Neural cell (in vitro differentiated cells): ENCODE results near the gene FOXE1. TPM values are rescaled to one million over a fixed set of nuclear protein-coding genes. Genes with fewer than 3 reads are reported as not detected.

Experiments used
- H2AFZ ChIP-seq: fragments of 200-600, 300-800 bp; sonication (generic), shearing (Covaris generic); 2 replicates; pipeline ENCODE4 v1.6.0; 2014; ENCODE audit warnings: low read depth, mild to moderate bottlenecking, antibody characterized with exemption, low read length, moderate library complexity
- H3F3A ChIP-seq: fragments of 200-600 bp; shearing (Covaris generic); 2 replicates; pipeline ENCODE4 v1.6.1; 2016; ENCODE audit warnings: mild to moderate bottlenecking, moderate library complexity, mixed read lengths, antibody characterized with exemption, low read length; ENCODE audit not compliant: insufficient read depth, poor library complexity, severe bottlenecking
- H3K27ac ChIP-seq: fragments of 200-600, 300-800 bp; sonication (generic), shearing (Covaris generic); 2 replicates; pipeline ENCODE4 v1.5.1; 2014; ENCODE audit warnings: mild to moderate bottlenecking, low read length, moderate library complexity
- H3K27me3 ChIP-seq: fragments of 300-800, 200-600 bp; sonication (generic), shearing (Covaris generic); 2 replicates; pipeline ENCODE4 v1.6.0; 2014; ENCODE audit warnings: mild to moderate bottlenecking, low read depth, low read length, moderate library complexity; ENCODE audit not compliant: insufficient read depth
- H3K36me3 ChIP-seq: fragments of 300-800, 200-600 bp; sonication (generic), shearing (Covaris generic); 2 replicates; pipeline ENCODE4 v1.5.1; 2014; ENCODE audit warnings: mild to moderate bottlenecking, antibody characterized with exemption, low read length, moderate library complexity; ENCODE audit not compliant: insufficient read depth
- H3K4me2 ChIP-seq: fragments of 300-800, 200-600 bp; sonication (generic), shearing (Covaris generic); 2 replicates; pipeline ENCODE4 v1.6.0; 2014; ENCODE audit warnings: mild to moderate bottlenecking, low read length
- H3K4me3 ChIP-seq: fragments of 300-800, 200-600 bp; sonication (generic), shearing (Covaris generic); 2 replicates; pipeline ENCODE4 v1.5.1; 2014; ENCODE audit warnings: mild to moderate bottlenecking, low read length, moderate library complexity
- H3K79me2 ChIP-seq: fragments of 200-600 bp; shearing (Covaris generic); replicated peaks from 2 replicates; pipeline ENCODE4 v1.6.0; 2014; ENCODE audit warnings: mild to moderate bottlenecking, low read length, moderate library complexity; ENCODE audit not compliant: insufficient read depth
- H3K9ac ChIP-seq: fragments of 300-800, 200-600 bp; sonication (generic), shearing (Covaris generic); 2 replicates; pipeline ENCODE4 v1.6.1; 2016; ENCODE audit warnings: mild to moderate bottlenecking, low read length, mixed read lengths
- H3K9me2 ChIP-seq: fragments of 200-600 bp; shearing (Covaris generic); 2 replicates; pipeline ENCODE4 v1.6.1; 2016; ENCODE audit warnings: mild to moderate bottlenecking, low read length, mixed read lengths; ENCODE audit not compliant: insufficient read depth
- H3K9me3 ChIP-seq: fragments of 200-600, 300-800 bp; sonication (generic), shearing (Covaris generic); 2 replicates; pipeline ENCODE4 v1.6.1; 2016; ENCODE audit warnings: mild to moderate bottlenecking, mixed run types, low read length, moderate library complexity, mixed read lengths
- H4K20me1 ChIP-seq: fragments of 200-600 bp; shearing (Covaris generic); 2 replicates; pipeline ENCODE4 v1.6.1; 2016; ENCODE audit warnings: mild to moderate bottlenecking, mixed run types; ENCODE audit not compliant: insufficient read depth
- CTCF ChIP-seq: fragments of 450-650 bp; IDR thresholded peaks from 2 replicates; pipeline ENCODE4 v1.5.1; 2014; ENCODE audit warnings: antibody characterized with exemption, mild to moderate bottlenecking, moderate library complexity; ENCODE audit not compliant: poor library complexity, severe bottlenecking
- EP300 ChIP-seq: fragments of 450-650 bp; conservative IDR thresholded peaks from 2 replicates; pipeline ENCODE4 v1.6.1; 2014; ENCODE audit warnings: antibody characterized with exemption, mild to moderate bottlenecking, moderate library complexity; ENCODE audit not compliant: poor library complexity, severe bottlenecking
- EZH2 ChIP-seq: fragments of 200-600, 300-800 bp; shearing (Covaris generic), sonication (generic); IDR thresholded peaks from 2 replicates; pipeline ENCODE4 v1.6.1; 2014; ENCODE audit warnings: antibody characterized with exemption, low read length, borderline replicate concordance, mild to moderate bottlenecking; ENCODE audit not compliant: insufficient read depth, poor library complexity, severe bottlenecking
- MXI1 ChIP-seq: fragments of 450-650 bp; conservative IDR thresholded peaks from 2 replicates; pipeline ENCODE4 v1.6.1; 2014; ENCODE audit warnings: antibody characterized with exemption, mild to moderate bottlenecking; ENCODE audit not compliant: poor library complexity, severe bottlenecking
- POLR2AphosphoS5 ChIP-seq: IDR thresholded peaks from 2 replicates; pipeline ENCODE4 v1.6.1; 2012
- RAD21 ChIP-seq: fragments of 450-650 bp; conservative IDR thresholded peaks from 2 replicates; pipeline ENCODE4 v1.6.1; 2014; ENCODE audit warnings: antibody characterized with exemption, mild to moderate bottlenecking, moderate library complexity
- REST ChIP-seq: IDR thresholded peaks from 2 replicates; pipeline ENCODE4 v1.6.1; 2012; ENCODE audit warnings: borderline replicate concordance
- SMC3 ChIP-seq: fragments of 450-650 bp; conservative IDR thresholded peaks from 2 replicates; pipeline ENCODE4 v1.6.1; 2014; ENCODE audit warnings: antibody characterized with exemption, mild to moderate bottlenecking, moderate library complexity; ENCODE audit not compliant: poor library complexity
- TAF1 ChIP-seq: IDR thresholded peaks from 2 replicates; pipeline ENCODE4 v1.6.1; 2012; ENCODE audit warnings: low read depth
- polyA plus RNA-seq: library from polyadenylated mRNA; depleted of rRNA; stranded (reverse); fragments of >200 nt; gene quantifications from 2 replicates; pipeline ENCODE4 v1.2.3, GENCODE V29; 2014

The FOXE1 gene
- polyA plus RNA-seq, 1 donor from 2014 or later: not detected

GRCh38 chr9:97807681-97808080, 45.3 kb upstream of the FOXE1 start:
- H3K27me3 ChIP-seq: peaks cover 8% of the 10 kb centered on the region

GRCh38 chr9:97808415-97808814, 44.6 kb upstream of the FOXE1 start:
- H3K9me2 ChIP-seq: no peaks in the 10 kb centered on the region
- peaks cover 8% of the 10 kb centered on the region for H3K27me3 ChIP-seq
- H3K79me2 ChIP-seq: no peaks in the 10 kb centered on the region
- no peak overlapping the region for H3K9ac ChIP-seq
- no peaks in the 10 kb centered on the region for H3K9me3 ChIP-seq
- TF ChIP-seq MXI1 (no peak), REST (no peak), RAD21 (no peak), POLR2AphosphoS5 (no peak), TAF1 (no peak), EZH2 (no peak), CTCF (no peak), EP300 (no peak)
- H4K20me1 ChIP-seq: no peaks in the 10 kb centered on the region
- H3K36me3 ChIP-seq: no peaks in the 10 kb centered on the region
- no peaks in the 10 kb centered on the region for H3F3A ChIP-seq
- no peak overlapping the region for H3K4me2 ChIP-seq
- no peak overlapping the region for H3K4me3 ChIP-seq
- no peak overlapping the region for H3K27ac ChIP-seq
- H2AFZ ChIP-seq: no peak overlapping the region

More at GRCh38 chr9:97807681-97808080, 45.3 kb upstream of the FOXE1 start:
- no peak overlapping the region for H2AFZ ChIP-seq
- no peaks in the 10 kb centered on the region for H4K20me1 ChIP-seq
- H3K4me2 ChIP-seq: no peak overlapping the region
- no peaks in the 10 kb centered on the region for H3K36me3 ChIP-seq
- H3K9me3 ChIP-seq: no peaks in the 10 kb centered on the region
- no peaks in the 10 kb centered on the region for H3K79me2 ChIP-seq
- TF ChIP-seq REST: no peak
- no peak for TF ChIP-seq SMC3
- H3K27ac ChIP-seq: no peak overlapping the region
- H3K4me3 ChIP-seq: no peak overlapping the region
- no peaks in the 10 kb centered on the region for H3F3A ChIP-seq
- no peaks in the 10 kb centered on the region for H3K9me2 ChIP-seq
- no peak overlapping the region for H3K9ac ChIP-seq
